Stimulated activated CD8-positive, alpha-beta memory T cell treated with anti-CD3 and anti-CD28 coated beads, Interleukin-15, amount 100 ng/mL, for 4 hours (primary cell): ENCODE data around the gene CACNA1C.

Source experiments
- DNase-seq, 2 donors: peaks; one replicate each; pipeline ENCODE4 v3.0.0-alpha.2; 2020; ENCODE audit warnings: low read depth in 2 of 2

Gene CACNA1C

DNA sequence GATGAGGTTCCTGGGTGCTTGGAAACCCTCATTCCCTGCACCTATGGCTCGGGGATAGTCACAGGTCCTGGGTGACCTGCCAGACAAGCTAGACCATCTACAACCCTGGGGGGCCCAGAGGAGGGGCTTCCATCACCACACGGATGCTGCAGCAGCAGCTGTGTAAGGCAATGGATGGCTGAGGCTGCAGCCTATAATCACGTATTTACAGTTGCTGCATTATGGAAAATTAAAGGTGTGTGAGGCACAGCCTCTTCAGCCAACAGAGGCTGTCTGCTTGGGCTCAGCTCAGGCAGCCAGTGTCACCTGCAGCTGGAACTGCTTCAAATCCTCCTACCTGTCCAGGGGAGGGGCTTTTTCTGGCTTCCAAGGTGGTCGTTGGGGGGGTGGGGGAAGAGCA, 268.1 kb downstream of the CACNA1C start:
- no peak for DNase-seq

GRCh38 chr12:2322554-2323120, 269.9 kb downstream of the CACNA1C start:
- no peak for DNase-seq

DNA sequence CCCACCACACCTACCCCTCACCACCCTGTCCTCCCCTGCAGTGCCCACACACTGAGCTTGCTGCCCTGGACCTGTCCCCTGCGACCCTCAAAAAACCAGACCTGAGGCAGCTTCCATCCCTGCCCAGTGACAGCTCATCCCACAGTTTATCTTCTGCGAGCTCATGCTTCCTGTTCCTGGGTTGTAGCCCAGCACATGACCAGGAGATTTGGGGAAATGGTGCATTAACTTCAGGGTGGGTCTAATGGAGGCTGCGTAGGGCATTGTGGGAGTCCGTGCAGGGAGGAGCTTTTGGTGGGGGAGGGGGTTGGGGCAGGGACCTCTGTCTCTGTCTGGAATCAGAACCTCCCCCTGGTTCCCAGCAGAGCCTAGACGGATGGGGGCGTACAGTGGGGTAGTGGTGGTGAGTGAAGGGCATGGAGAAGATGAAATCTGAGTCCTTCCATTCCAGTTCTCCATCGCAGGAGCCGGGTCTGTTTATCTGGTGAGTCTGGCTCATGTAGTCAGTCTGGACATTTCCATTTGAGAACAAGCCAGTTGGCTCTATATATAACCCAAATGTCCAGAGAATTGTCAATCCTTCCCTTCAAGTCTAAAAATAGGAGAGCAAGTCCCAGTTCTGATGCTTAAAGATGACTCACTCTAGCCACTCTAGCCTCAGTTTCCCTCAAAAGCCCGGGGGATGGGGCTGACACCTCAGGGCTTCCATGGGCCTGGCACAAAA, 270.9 kb downstream of the CACNA1C start:
- no peak for DNase-seq

GRCh38 chr12:2324387-2324786, 271.6 kb downstream of the CACNA1C start:
- DNase-seq, result no peak

DNA sequence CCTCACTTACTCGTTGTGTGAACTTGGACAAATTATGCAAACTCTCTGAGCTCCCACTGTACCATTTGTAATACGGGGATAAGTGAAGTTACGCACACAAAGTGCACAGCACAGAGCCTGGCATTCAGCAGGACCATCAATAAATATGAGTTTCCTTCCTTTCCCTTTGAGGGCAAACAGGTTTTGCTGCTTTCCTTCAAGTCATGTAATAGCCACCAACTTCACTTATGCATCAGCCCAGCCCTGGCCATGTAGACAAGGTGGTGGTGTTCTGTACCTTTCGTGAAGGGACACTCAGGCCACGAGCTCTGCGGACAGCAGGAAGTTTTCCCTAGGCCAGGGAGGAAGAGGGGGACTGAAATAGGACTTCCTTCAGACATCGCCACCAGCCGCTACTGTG, 272.7 kb downstream of the CACNA1C start:
- DNase-seq, result no peak

- no peak for DNase-seq
Measured at GRCh38 chr12:2326470-2326869, 273.7 kb downstream of the CACNA1C start.

- no peak for DNase-seq
Measured at GRCh38 chr12:2328661-2329060, 275.9 kb downstream of the CACNA1C start.

GRCh38 chr12:2329661-2330210, 276.9 kb downstream of the CACNA1C start:
- DNase-seq, result no peak

GRCh38 chr12:2332236-2332635, 279.4 kb downstream of the CACNA1C start:
- DNase-seq, result no peak

- no peak for DNase-seq
Measured at GRCh38 chr12:2332947-2333346, 280.2 kb downstream of the CACNA1C start.

- DNase-seq, result no peak
Measured at GRCh38 chr12:2333491-2334195, 280.9 kb downstream of the CACNA1C start.

DNA sequence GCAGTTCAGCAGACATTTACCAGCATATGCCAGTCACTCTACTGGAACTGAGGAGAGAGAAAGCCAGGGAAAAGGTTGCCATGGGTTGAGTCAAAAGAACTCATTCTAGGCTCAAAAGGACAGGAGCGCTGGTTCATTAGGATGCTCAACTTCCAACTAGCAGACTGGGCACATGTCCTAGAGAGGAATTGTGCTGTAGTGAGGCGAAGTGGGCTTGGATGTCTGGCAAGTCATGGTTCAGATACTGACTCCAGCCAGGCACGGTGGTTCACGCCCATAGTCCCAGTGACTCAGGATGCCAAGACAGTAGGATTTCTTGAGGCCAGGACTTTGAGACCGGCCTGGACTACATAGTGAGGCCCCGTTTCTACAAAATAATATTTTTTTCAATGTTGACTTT, 281.5 kb downstream of the CACNA1C start:
- no peak for DNase-seq

DNA sequence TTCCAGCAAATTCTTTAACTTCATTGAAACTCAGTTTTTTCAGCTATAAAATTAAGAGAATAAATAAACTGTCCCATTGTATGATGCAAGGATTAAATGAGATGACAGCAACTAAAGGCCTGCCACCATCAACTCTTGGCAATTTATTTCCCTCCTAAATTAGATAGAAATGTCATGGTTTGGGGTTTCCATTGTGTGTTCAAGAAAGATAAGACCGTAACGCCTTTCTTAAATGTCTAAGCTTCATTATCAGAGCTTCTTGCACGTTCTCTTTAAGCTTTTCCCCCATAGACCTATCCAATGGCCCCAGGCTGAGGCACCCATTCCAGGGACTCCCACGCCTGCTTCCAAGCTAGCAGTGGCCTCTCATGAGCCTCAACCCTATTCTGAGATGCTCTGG, 281.9 kb downstream of the CACNA1C start:
- DNase-seq, result no peak

- no peak for DNase-seq
Measured at GRCh38 chr12:2335109-2335508, 282.3 kb downstream of the CACNA1C start.

DNA sequence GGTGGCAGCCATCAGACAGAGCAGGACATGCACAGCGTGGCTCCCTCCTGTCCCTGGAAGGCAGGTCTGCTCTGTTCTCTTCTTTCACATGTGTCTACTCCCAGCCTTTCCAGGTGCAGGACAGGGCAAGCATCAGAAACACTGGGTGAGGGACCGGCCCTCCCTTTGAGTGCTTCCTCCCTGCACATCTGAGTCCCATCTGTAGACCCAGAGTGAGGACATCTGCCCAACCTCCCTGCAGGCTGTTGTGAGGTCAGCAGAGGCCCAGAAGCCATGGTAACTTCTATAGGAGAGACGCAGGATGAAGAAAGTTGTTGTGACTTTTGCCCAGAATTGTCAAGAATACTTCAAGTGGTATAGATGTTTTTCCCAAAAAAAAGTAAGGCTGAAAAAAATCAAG, 282.7 kb downstream of the CACNA1C start:
- DNase-seq, result no peak

- no peak for DNase-seq
Measured at GRCh38 chr12:2335916-2336315, 283.1 kb downstream of the CACNA1C start.

DNA sequence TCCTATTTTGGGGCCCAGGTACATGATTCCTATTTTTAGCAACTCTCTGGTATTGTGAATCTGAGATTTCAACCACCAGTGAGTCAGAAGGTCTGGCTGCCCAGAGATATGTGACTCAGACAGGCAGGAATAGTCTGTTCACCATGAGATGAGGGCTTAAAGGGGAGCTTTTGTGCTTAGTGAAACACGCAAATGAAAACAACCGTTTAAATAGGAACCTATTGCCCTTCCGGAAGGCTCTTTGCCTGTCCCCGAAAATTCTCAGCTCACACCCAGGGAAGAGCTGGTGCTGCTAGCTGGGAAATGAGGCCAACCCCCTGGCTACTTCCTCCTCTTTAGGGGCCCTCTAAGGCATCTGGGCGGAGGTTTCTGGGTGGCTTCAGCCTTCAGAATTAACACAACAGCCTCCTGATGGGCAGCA, 283.6 kb downstream of the CACNA1C start:
- DNase-seq, result no peak

GRCh38 chr12:2337031-2338010, 284.5 kb downstream of the CACNA1C start:
- no peak for DNase-seq

DNA sequence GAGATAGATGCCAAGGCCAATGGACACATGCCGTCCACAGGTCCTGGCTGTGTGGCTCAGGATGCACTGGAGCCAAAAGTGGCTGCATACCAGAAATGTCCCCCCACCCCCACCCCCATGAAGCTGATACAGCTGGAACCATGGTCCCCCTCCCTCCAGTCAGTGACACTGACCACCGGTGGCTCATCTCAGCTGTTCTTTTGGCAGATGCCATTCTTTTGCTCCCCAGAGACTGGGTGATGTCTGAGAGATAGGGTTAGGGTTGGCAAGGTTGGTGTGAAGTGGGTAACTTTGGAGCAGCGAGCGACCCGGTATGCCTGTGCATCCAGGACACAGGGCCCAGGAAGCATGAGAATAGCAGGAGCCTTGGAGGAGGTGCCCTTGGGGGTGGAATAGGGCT, 285.6 kb downstream of the CACNA1C start:
- no peak for DNase-seq

GRCh38 chr12:2338991-2339431, 286.2 kb downstream of the CACNA1C start:
- DNase-seq, result no peak

- DNase-seq, result no peak
Measured at GRCh38 chr12:2341051-2341751, 288.4 kb downstream of the CACNA1C start.
